GM19193 (cell line): ENCODE results near the gene DNMT3A.

Experiments
- POLR2A ChIP-seq: IDR thresholded peaks from 4 replicates; pipeline ENCODE4 v1.6.1; 2011; ENCODE audit not compliant: insufficient read depth, insufficient read length; ENCODE audit errors: extremely low read depth

The DNMT3A gene

GRCh38 chr2:25215948-25216679, 125.6 kb downstream of the DNMT3A start:
- peak; percentile 80 for TF ChIP-seq POLR2A

GRCh38 chr2:25215232-25215631, 126.5 kb downstream of the DNMT3A start:
- TF ChIP-seq POLR2A: no peak

- no peak for TF ChIP-seq POLR2A
These were observed 128.5 kb downstream of the DNMT3A start for GRCh38 chr2:25213229-25213628.

GRCh38 chr2:25207078-25207545, 134.6 kb downstream of the DNMT3A start:
- no peak for TF ChIP-seq POLR2A

- peak; percentile 50 for TF ChIP-seq POLR2A
These were observed 137.4 kb downstream of the DNMT3A start for GRCh38 chr2:25204190-25204838.

DNA sequence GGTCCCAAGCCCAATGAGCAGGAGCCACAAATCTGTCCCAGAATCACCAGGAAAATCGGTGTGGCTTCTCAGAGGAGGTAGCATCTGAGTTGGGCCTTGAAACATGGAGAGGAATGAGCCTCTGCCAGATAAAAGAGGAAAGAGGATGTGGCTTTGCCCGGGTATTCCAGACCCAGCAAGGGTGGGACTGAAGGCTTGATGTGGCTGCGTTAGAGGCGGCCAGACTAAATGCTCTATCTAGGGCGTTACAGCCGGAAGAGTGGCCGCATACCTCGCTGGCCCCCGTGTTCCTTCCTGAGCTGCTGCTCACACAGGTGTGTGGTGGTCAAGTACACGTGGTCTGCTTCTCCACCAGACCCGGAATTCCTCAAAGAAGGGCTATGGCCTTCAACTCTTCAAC, 139.4 kb downstream of the DNMT3A start:
- TF ChIP-seq POLR2A: no peak

DNA sequence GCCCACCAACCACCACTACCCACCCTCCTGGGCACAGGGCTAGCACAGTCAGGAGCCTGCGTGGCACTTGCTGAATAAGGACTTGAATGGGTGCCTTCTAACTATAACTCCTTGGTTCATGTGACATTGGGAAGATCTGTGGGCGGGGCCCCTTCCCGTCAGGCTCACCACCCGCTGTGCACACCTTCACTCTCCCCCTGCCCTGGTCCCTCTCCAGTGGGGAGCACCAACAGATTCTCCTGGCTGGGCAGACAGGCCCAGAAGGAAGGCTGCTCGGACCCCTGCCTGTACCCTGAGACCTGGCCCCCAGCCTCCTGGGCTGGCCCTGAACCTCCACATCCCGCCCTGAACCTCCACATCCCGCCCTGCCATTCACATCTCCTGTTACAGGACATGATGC, 139.9 kb downstream of the DNMT3A start:
- TF ChIP-seq POLR2A: no peak

DNA sequence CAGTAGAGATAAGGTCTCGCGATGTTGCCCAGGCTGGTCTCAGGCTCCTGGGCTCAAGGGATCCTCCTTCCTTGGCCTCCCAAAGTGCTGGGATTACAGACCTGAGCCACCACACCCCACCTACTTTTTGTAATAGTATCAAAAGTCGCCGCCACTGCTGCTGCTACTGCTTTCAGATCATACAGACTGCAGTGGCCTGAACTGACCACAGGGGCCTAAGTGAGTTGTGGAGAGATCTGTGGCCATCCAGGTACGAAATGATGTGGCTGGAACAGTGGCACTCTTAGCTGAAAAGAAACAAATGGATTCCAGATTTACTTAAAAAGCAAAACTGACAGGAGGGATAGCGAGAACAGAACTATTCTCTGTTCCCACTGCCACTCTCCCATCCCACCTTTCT, 140.5 kb downstream of the DNMT3A start:
- TF ChIP-seq POLR2A: no peak

GRCh38 chr2:25198576-25198975, 143.1 kb downstream of the DNMT3A start:
- TF ChIP-seq POLR2A: no peak

DNA sequence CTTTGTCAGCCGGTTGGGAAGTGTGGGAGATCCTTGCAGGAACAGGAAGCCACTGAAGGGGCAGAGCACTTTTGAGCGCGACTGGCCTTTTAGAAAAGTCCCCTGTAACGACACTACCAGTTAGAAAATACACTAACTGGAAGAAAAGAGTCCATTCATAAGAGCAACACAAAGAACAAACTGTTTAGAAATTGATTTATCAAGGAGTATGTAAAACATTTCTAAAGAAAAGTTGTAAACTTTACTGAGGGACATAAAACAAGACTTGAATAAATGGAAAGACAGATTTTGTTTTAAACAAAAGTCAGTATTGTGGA, 143.6 kb downstream of the DNMT3A start:
- no peak for TF ChIP-seq POLR2A

DNA sequence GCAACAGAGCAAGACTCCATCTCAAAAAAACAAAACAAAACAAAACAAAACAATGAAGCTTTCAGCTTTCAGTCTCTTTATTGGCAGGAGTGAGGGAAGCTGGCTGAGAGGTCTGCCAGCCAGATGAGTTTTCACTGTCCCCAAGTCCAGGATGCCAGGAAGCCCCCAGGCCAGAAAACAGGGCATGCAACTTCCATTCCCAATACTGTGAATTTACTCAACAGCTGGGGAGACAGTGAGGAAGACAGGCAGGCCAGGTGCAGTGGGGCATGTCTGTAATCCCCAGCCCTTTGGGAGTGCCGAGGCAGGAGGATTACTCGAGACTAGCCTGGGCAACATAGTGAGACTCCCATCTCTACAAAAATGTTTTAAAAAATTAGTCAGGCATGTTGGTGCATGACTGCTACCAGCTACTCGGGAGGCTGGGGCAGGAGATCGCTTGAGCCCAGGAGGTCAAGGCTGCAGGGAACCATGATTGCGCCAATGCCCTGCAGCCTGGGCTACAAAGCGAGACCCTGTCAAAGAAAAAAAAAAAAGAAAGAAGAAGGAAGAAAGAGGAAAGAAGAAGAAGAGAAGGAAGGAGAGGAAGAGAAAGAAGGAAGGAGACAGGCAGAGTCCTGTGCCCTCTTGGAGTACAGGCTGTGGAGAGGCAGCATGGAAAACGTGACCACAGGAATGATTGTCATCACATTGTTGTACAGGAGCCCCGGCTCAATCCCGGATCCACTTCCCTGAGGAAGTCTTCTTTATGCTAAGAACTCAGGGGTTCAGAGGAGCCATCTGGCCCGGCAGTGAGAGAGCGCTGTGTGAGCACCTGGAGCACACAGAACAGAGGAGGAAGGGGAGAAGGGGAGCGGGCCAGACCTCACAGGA, 144.2 kb downstream of the DNMT3A start:
- no peak for TF ChIP-seq POLR2A

- no peak for TF ChIP-seq POLR2A
These were observed 147.1 kb downstream of the DNMT3A start for GRCh38 chr2:25194576-25195122.

DNA sequence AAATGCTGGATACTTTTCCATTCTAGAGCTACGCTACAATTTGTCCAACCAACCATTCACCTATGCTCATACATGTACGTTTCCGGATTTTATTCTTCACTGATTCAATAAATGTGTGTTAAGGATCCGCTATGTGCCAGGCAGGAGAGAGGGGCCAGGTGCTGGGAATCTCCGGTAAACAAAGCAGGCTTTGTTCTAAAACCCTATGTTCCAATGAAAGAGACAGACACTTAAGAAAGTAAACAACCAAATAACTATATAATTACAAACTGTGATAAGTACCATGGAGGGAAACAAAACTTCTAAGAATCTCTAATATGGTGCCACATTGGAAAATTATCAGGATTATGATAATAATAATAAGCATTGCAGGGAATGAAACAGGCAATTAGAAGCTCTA, 151.2 kb downstream of the DNMT3A start:
- no peak for TF ChIP-seq POLR2A

DNA sequence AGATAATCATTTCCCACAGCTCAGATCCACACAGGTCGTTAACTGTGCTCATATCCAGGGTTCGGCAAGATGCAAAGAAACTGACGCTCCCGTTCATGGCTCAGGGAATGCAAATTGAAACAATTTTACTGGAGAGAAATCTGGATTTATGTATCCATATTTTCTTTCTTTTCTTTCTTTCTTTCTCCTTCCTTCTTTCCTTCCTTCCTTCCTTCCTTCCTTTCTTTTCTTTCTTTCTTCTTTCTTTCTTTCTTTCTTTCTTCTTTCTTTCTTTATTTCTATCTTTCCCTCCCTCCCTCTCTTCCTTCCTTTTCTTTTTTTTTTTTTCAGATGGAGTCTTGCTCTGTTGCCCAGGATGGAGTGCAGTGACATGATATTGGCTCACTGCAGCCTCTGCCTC, 153.3 kb downstream of the DNMT3A start:
- no peak for TF ChIP-seq POLR2A

DNA sequence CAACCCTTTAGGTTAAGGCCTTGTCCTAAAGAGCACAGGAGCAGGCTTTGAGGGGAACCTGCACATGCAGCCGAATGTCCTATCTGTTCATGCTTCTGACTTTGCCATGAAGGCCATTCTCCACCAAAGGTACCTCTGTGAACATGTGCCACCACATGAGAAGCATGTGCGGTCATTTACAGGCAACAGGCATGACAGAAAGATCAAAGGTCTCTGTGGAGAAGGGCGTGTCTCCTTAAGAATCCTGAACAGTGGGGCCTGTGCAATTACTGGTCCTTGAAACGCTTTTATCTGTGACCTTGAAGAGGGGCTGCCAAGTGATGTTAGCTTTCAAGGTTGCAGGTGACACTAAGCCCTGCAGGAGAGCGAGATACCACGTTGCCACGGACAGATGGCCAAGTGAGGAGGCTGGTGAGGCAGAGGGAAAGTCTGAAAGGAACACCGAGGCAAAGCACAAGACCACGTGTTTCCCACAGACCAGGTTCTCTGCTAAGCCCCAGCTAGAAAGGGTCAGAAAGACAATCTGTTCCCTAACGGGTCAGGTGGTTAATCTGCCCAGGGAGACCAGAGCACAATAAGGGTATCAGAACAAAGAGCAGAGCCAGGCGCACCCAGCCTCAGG, 153.9 kb downstream of the DNMT3A start:
- no peak for TF ChIP-seq POLR2A

GRCh38 chr2:25184254-25184653, 157.5 kb downstream of the DNMT3A start:
- no peak for TF ChIP-seq POLR2A

GRCh38 chr2:25178976-25179375, 162.7 kb downstream of the DNMT3A start:
- no peak for TF ChIP-seq POLR2A
